Measurements from ENCODE around the gene P2RY6. TPM values are rescaled to one million over a fixed set of nuclear protein-coding genes. Genes with fewer than 3 reads are reported as not detected.

P2RY6 gene
- total RNA-seq, 4 donors from 2014 or later = 1.8 to 2.8 (median 2.3) TPM

- TF ChIP-seq POLR2A (IDR thresholded peaks at IDR 0.05) (no peak), CTCF (IDR thresholded peaks at IDR 0.05) (no peak), EP300 (IDR thresholded peaks at IDR 0.05) (no peak), POLR2AphosphoS5 (IDR thresholded peaks at IDR 0.05) (no peak)
- Histone ChIP-seq H3K27me3 (no peaks in the 10 kb centered on the region), H3K4me3 (no peak overlapping the region), H3K4me1 (peaks cover 12 to 97% (median 48%) of the 10 kb centered on the region in 3 donors), H3K36me3 (peaks cover 0 to 8% of the 10 kb centered on the region in 2 donors), H3K27ac (peak overlapping the region; percentile 14 to 85 (median 76)), H3K9me3 (no peaks in the 10 kb centered on the region)
- peak; percentile 20 for ATAC-seq
- 0 to 52% methylated on average over 1 to 3 of the region's 4 CpGs for WGBS, 2 donors (ENCODE audit: low coverage in 1 of 2)
Measured at GRCh38 chr11:73338279-73338678, 66.1 kb downstream of the P2RY6 start.

GRCh38 chr11:73340164-73340563, 68.0 kb downstream of the P2RY6 start:
- Histone ChIP-seq H3K36me3 (peaks cover 0 to 8% of the 10 kb centered on the region in 2 donors), H3K27me3 (no peaks in the 10 kb centered on the region), H3K4me3 (no peak overlapping the region), H3K27ac (peak overlapping the region in 3 of 4 donors; percentile 70 to 85 (median 81)), H3K4me1 (peaks cover under 1 to 97% (median 48%) of the 10 kb centered on the region in 3 donors), H3K9me3 (no peaks in the 10 kb centered on the region)
- whole genome bisulfite sequencing, 2 donors (ENCODE audit: low coverage in 1 of 2) = 30% methylated on average over 2 of the region's 3 CpGs; no CpG with 5 or more reads in 1 of the 2 donors
- no peak for TF ChIP-seq CTCF (IDR thresholded peaks at IDR 0.05)
- no peak for ATAC-seq

GRCh38 chr11:73342633-73343032, 70.5 kb downstream of the P2RY6 start:
- Histone ChIP-seq H3K36me3 (peaks cover 0 to 11% of the 10 kb centered on the region in 2 donors), H3K27me3 (no peaks in the 10 kb centered on the region), H3K4me1 (peaks cover 0 to 93% (median 45%) of the 10 kb centered on the region in 3 donors), H3K27ac (peak overlapping the region in 3 of 4 donors; percentile 49 to 76 (median 50)), H3K4me3 (peak overlapping the region; percentile 10 to 56), H3K9me3 (no peaks in the 10 kb centered on the region)
- peak in 2 of 4 experiments; percentile 3 to 22 for TF ChIP-seq CTCF (IDR thresholded peaks at IDR 0.05)
- no peak for TF ChIP-seq POLR2AphosphoS5 (IDR thresholded peaks at IDR 0.05)
- WGBS, 2 donors (ENCODE audit: low coverage in 1 of 2) = 67% methylated on average over 7 of the region's 54 CpGs; no CpG with 5 or more reads in 1 of the 2 donors
- peak; percentile 18 for ATAC-seq

- Histone ChIP-seq H3K27me3 (no peaks in the 10 kb centered on the region), H3K4me1 (peaks cover 0 to 87% (median 40%) of the 10 kb centered on the region in 3 donors), H3K4me3 (peak overlapping the region; percentile 8 to 56), H3K27ac (peak overlapping the region in 3 of 4 donors; percentile 49 to 76 (median 50)), H3K9me3 (no peaks in the 10 kb centered on the region), H3K36me3 (peaks cover 0 to 18% of the 10 kb centered on the region in 2 donors)
- no peak for ATAC-seq
- TF ChIP-seq CTCF (IDR thresholded peaks at IDR 0.05) = no peak
- TF ChIP-seq POLR2A (IDR thresholded peaks at IDR 0.05) = no peak
- no peak for TF ChIP-seq EP300 (IDR thresholded peaks at IDR 0.05)
- 14 to 53% methylated on average over 2 to 5 of the region's 40 CpGs for WGBS, 2 donors (ENCODE audit: low coverage in 1 of 2)
Measured at GRCh38 chr11:73343076-73343873, 71.1 kb downstream of the P2RY6 start.

DNA sequence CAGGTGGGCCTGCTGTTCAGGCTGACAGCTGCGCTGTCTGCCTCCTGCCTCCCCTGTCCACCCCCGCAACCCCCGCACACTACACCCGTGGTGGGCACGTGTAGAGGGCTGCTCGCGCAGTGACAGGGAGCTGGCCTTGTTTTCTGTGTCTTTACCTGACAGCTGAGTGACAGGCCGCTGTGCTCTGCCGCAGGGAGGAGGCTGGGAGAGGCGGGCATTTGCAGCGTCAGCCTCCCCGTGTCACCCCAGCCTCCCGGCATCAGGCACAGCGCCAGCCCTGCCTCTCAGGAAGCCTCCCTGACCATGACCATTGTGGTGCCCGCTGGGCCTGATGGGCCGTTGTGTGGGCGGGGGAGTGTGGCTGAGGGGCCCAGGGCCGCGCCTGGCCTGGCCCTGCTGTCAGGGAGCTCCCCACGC, 72.1 kb downstream of the P2RY6 start:
- H3K27me3 ChIP-seq = no peaks in the 10 kb centered on the region
- H3K4me1 ChIP-seq = peaks cover 0 to 80% (median 33%) of the 10 kb centered on the region in 3 donors
- H3K4me3 ChIP-seq = peak overlapping the region in 1 of 2 donors; percentile 56
- WGBS, 2 donors (ENCODE audit: low coverage in 1 of 2) = no CpG with 5 or more reads among the region's 20 CpGs
- TF ChIP-seq POLR2AphosphoS5 (IDR thresholded peaks at IDR 0.05) (no peak), CTCF (IDR thresholded peaks at IDR 0.05) (no peak), EP300 (IDR thresholded peaks at IDR 0.05) (no peak), POLR2A (IDR thresholded peaks at IDR 0.05) (no peak)
- no peaks in the 10 kb centered on the region for H3K9me3 ChIP-seq
- peak; percentile 52 for ATAC-seq
- peaks cover 0 to 26% of the 10 kb centered on the region in 2 donors for H3K36me3 ChIP-seq
- peak overlapping the region in 3 of 4 donors; percentile 49 to 76 (median 50) for H3K27ac ChIP-seq
